Activated T-cell treated with anti-CD3 and anti-CD28 coated beads, Interleukin-2, amount 50 U/mL, for 24 hours (primary cell): Measurements from ENCODE around the gene TLE5.
A peak's percentile ranks its signal among the peaks of the same experiment; 100 is the strongest.
"Not testable (repeated sequence)": the region's sequence is repeated elsewhere in the genome, so short reads cannot be mapped to it uniquely, and the experiment has no call there.

Experiments used
- DNase-seq: peaks from one replicate; pipeline ENCODE4 v3.0.0-alpha.2; 2020
- H3K27ac Mint-ChIP-seq: 2 replicates; pipeline ENCODE4 v1.8.0; 2020; ENCODE audit warnings: mild to moderate bottlenecking, mixed read lengths
- H3K27me3 Mint-ChIP-seq: 2 replicates; pipeline ENCODE4 v1.8.0; 2020; ENCODE audit warnings: mixed read lengths
- H3K36me3 Mint-ChIP-seq: 2 replicates; pipeline ENCODE4 v1.8.0; 2020; ENCODE audit warnings: low read depth, mixed read lengths
- H3K4me1 Mint-ChIP-seq: 2 replicates; pipeline ENCODE4 v1.8.0; 2020; ENCODE audit warnings: low read depth, mixed read lengths
- H3K4me3 Mint-ChIP-seq: 2 replicates; pipeline ENCODE4 v1.8.0; 2020; ENCODE audit warnings: mild to moderate bottlenecking, moderate library complexity, mixed read lengths
- H3K9me3 Mint-ChIP-seq: 2 replicates; pipeline ENCODE4 v1.8.0; 2020; ENCODE audit warnings: mixed read lengths

TLE5 gene

GRCh38 chr19:3019211-3019854 lies 43.0 kb downstream of the TLE5 start:
- Mint-ChIP-seq H3K4me3 (no peak overlapping the region), H3K4me1 (peaks cover 13% of the 10 kb centered on the region), H3K9me3 (no peaks in the 10 kb centered on the region), H3K27ac (no peak overlapping the region), H3K27me3 (peaks cover under 1% of the 10 kb centered on the region), H3K36me3 (peaks cover 4% of the 10 kb centered on the region)
- DNase-seq = no peak

- H3K36me3 Mint-ChIP-seq = peaks cover 7% of the 10 kb centered on the region
- H3K27ac Mint-ChIP-seq = no peak overlapping the region
- no peak overlapping the region for H3K4me3 Mint-ChIP-seq
- no peaks in the 10 kb centered on the region for H3K9me3 Mint-ChIP-seq
- peaks cover 4% of the 10 kb centered on the region for H3K4me1 Mint-ChIP-seq
- H3K27me3 Mint-ChIP-seq = no peaks in the 10 kb centered on the region
- DNase-seq = no peak
Measured at GRCh38 chr19:3017923-3018322, 44.4 kb downstream of the TLE5 start.

GRCh38 chr19:3015126-3016057 lies 46.9 kb downstream of the TLE5 start:
- no peak overlapping the region for H3K27ac Mint-ChIP-seq
- H3K9me3 Mint-ChIP-seq = no peaks in the 10 kb centered on the region
- DNase-seq = no peak
- no peaks in the 10 kb centered on the region for H3K27me3 Mint-ChIP-seq
- H3K36me3 Mint-ChIP-seq = peaks cover 13% of the 10 kb centered on the region
- H3K4me1 Mint-ChIP-seq = no peaks in the 10 kb centered on the region
- no peak overlapping the region for H3K4me3 Mint-ChIP-seq

- no peak overlapping the region for H3K4me3 Mint-ChIP-seq
- no peak overlapping the region for H3K27ac Mint-ChIP-seq
- peaks cover 13% of the 10 kb centered on the region for H3K36me3 Mint-ChIP-seq
- no peaks in the 10 kb centered on the region for H3K9me3 Mint-ChIP-seq
- H3K4me1 Mint-ChIP-seq = no peaks in the 10 kb centered on the region
- no peak for DNase-seq
- H3K27me3 Mint-ChIP-seq = no peaks in the 10 kb centered on the region
Measured at GRCh38 chr19:3014135-3014534, 48.2 kb downstream of the TLE5 start.

GRCh38 chr19:3013263-3013725 lies 49.0 kb downstream of the TLE5 start:
- no peaks in the 10 kb centered on the region for H3K4me1 Mint-ChIP-seq
- peaks cover 13% of the 10 kb centered on the region for H3K36me3 Mint-ChIP-seq
- DNase-seq = no peak
- no peaks in the 10 kb centered on the region for H3K9me3 Mint-ChIP-seq
- no peak overlapping the region for H3K27ac Mint-ChIP-seq
- H3K4me3 Mint-ChIP-seq = no peak overlapping the region
- H3K27me3 Mint-ChIP-seq = no peaks in the 10 kb centered on the region

GRCh38 chr19:3012621-3013262 lies 49.6 kb downstream of the TLE5 start:
- Mint-ChIP-seq H3K27me3 (no peaks in the 10 kb centered on the region), H3K4me1 (no peaks in the 10 kb centered on the region), H3K9me3 (no peaks in the 10 kb centered on the region), H3K27ac (no peak overlapping the region), H3K36me3 (peaks cover 13% of the 10 kb centered on the region), H3K4me3 (no peak overlapping the region)
- DNase-seq = no peak

- not testable (repeated sequence) for H3K4me1 Mint-ChIP-seq, H3K27me3 Mint-ChIP-seq, H3K27ac Mint-ChIP-seq, H3K9me3 Mint-ChIP-seq, H3K4me3 Mint-ChIP-seq, DNase-seq
- H3K36me3 Mint-ChIP-seq = peaks cover 13% of the 10 kb centered on the region
Measured at GRCh38 chr19:3012059-3012458, 50.2 kb downstream of the TLE5 start.

- Mint-ChIP-seq H3K27ac (no peak overlapping the region), H3K4me1 (no peaks in the 10 kb centered on the region), H3K4me3 (no peak overlapping the region), H3K36me3 (peaks cover 13% of the 10 kb centered on the region), H3K9me3 (no peaks in the 10 kb centered on the region), H3K27me3 (no peaks in the 10 kb centered on the region)
- no peak for DNase-seq
Measured at GRCh38 chr19:3010871-3011270, 51.4 kb downstream of the TLE5 start.

GRCh38 chr19:3008994-3009393 lies 53.3 kb downstream of the TLE5 start:
- H3K4me3 Mint-ChIP-seq = no peak overlapping the region
- no peak overlapping the region for H3K27ac Mint-ChIP-seq
- H3K36me3 Mint-ChIP-seq = peaks cover 11% of the 10 kb centered on the region
- DNase-seq = no peak
- H3K27me3 Mint-ChIP-seq = no peaks in the 10 kb centered on the region
- H3K4me1 Mint-ChIP-seq = no peaks in the 10 kb centered on the region
- H3K9me3 Mint-ChIP-seq = no peaks in the 10 kb centered on the region

- H3K4me1 Mint-ChIP-seq = no peaks in the 10 kb centered on the region
- no peak for DNase-seq
- H3K27me3 Mint-ChIP-seq = no peaks in the 10 kb centered on the region
- H3K36me3 Mint-ChIP-seq = peaks cover 9% of the 10 kb centered on the region
- H3K9me3 Mint-ChIP-seq = no peaks in the 10 kb centered on the region
- H3K27ac Mint-ChIP-seq = no peak overlapping the region
- no peak overlapping the region for H3K4me3 Mint-ChIP-seq
Measured at GRCh38 chr19:3007975-3008374, 54.3 kb downstream of the TLE5 start.

- no peaks in the 10 kb centered on the region for H3K27me3 Mint-ChIP-seq
- H3K36me3 Mint-ChIP-seq = peaks cover 7% of the 10 kb centered on the region
- DNase-seq = peak; percentile 46
- no peaks in the 10 kb centered on the region for H3K9me3 Mint-ChIP-seq
- H3K4me3 Mint-ChIP-seq = no peak overlapping the region
- no peak overlapping the region for H3K27ac Mint-ChIP-seq
- no peaks in the 10 kb centered on the region for H3K4me1 Mint-ChIP-seq
Measured at GRCh38 chr19:3006075-3006767, 56.1 kb downstream of the TLE5 start.

GRCh38 chr19:3005345-3005744 lies 57.0 kb downstream of the TLE5 start:
- H3K4me3 Mint-ChIP-seq = no peak overlapping the region
- no peaks in the 10 kb centered on the region for H3K4me1 Mint-ChIP-seq
- H3K9me3 Mint-ChIP-seq = no peaks in the 10 kb centered on the region
- H3K27ac Mint-ChIP-seq = no peak overlapping the region
- DNase-seq = no peak
- H3K36me3 Mint-ChIP-seq = peaks cover 3% of the 10 kb centered on the region
- no peaks in the 10 kb centered on the region for H3K27me3 Mint-ChIP-seq

- Mint-ChIP-seq H3K4me3 (no peak overlapping the region), H3K27me3 (no peaks in the 10 kb centered on the region), H3K36me3 (peaks cover 3% of the 10 kb centered on the region), H3K27ac (no peak overlapping the region), H3K9me3 (no peaks in the 10 kb centered on the region), H3K4me1 (no peaks in the 10 kb centered on the region)
- no peak for DNase-seq
Measured at GRCh38 chr19:3004522-3004921, 57.8 kb downstream of the TLE5 start.

- Mint-ChIP-seq H3K9me3 (no peaks in the 10 kb centered on the region), H3K4me3 (no peak overlapping the region), H3K36me3 (peaks cover 8% of the 10 kb centered on the region), H3K27me3 (no peaks in the 10 kb centered on the region), H3K27ac (no peak overlapping the region), H3K4me1 (no peaks in the 10 kb centered on the region)
- DNase-seq = no peak
Measured at GRCh38 chr19:3003046-3003445, 59.2 kb downstream of the TLE5 start.
